Measurements from ENCODE around the gene HIVEP3.

DNA sequence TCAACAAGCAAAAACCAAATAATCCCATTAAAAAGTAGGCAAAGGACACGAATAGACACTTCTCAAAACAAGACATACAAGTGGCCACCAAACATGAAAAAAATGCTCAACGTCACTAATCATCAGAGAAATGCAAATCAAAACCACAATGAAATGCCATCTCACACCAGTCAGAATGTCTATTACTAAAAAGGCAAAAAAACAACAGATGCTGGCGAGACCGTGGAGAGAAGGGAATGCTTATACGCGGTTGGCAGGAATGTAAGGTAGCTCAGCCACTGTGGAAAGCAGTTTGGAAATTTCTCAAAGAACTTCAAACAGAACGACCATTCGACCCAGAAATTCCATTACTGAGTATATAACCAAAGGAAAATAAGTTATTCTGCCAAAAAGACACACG lies 289.2 kb downstream of the HIVEP3 start:
- TF ChIP-seq CTCF (IDR thresholded peaks at IDR 0.05; ENCODE audit: insufficient read depth, low read length) (no peak), POLR2AphosphoS5 (IDR thresholded peaks at IDR 0.05; ENCODE audit: low read depth) (no peak), SPI1 (IDR thresholded peaks at IDR 0.05; ENCODE audit: borderline replicate concordance, low read depth) (no peak), REST (IDR thresholded peaks at IDR 0.05; ENCODE audit: insufficient replicate concordance, low read depth) (no peak), GABPA (IDR thresholded peaks at IDR 0.05; ENCODE audit: low read depth) (no peak)
